Spleen (tissue), 7 donors: ENCODE data around the gene PDE4B.

ENCODE experiments used
- CTCF ChIP-seq, 11 experiments: fragments of 200-600 bp in 7 of 11; fragments of 450-650 bp in 4 of 11; sonication (generic) in 4 of 11; IDR thresholded peaks in 8 of 11; conservative IDR thresholded peaks in 3 of 11; 1 replicate in 7 of 11; 2 replicates in 4 of 11; pipeline versions ENCODE4 v1.4.0 to v1.8.0; 2016 to 2021; ENCODE audit warnings: antibody characterized with exemption in 11 of 11, inconsistent platforms in 4 of 11, mild to moderate bottlenecking in 1 of 11
- POLR2A ChIP-seq, 3 donors: fragments of 450-650 bp; IDR thresholded peaks; one replicate each; pipeline ENCODE4 v1.5.1; 2017; ENCODE audit warnings: antibody characterized with exemption in 3 of 3, mild to moderate bottlenecking in 1 of 3
- POLR2AphosphoS5 ChIP-seq, 3 donors: sonication (generic); formaldehyde crosslinking; IDR thresholded peaks; one replicate each; pipeline ENCODE4 v1.5.1; 2017; ENCODE audit warnings: antibody characterized with exemption in 3 of 3
- donor health status: DM: no; HTN: no; CAD: no; lungs with moderate emphysema.
- donor health status: DM: no; HTN: no; CAD: no.
- donor health status: DM: no; HTN: no; CAD: no.

- TF ChIP-seq POLR2A (IDR thresholded peaks at IDR 0.05) (no peak), CTCF (IDR thresholded peaks at IDR 0.05 in 8 of 11, conservative IDR thresholded peaks at IDR 0.05 in 3 of 11) (no peak), POLR2AphosphoS5 (IDR thresholded peaks at IDR 0.05) (no peak)
These were observed 154.3 kb downstream of the PDE4B start for GRCh38 chr1:65946960-65947359.
